AG08395 (cell line): ENCODE measurements around the gene ERFL.

Source experiments
- DNase-seq: peaks from one replicate; pipeline ENCODE4 v3.0.0; 2012; ENCODE audit warnings: mixed read lengths, low spot score

ERFL gene

GRCh38 chr19:41913538-41914423 lies 14.5 kb downstream of the ERFL start:
- DNase-seq, result no peak

GRCh38 chr19:41912899-41913537 lies 15.2 kb downstream of the ERFL start:
- no peak for DNase-seq

GRCh38 chr19:41911889-41912731 lies 16.1 kb downstream of the ERFL start:
- no peak for DNase-seq

- no peak for DNase-seq
Observed at GRCh38 chr19:41910992-41911888, 17.0 kb downstream of the ERFL start.

- DNase-seq, result no peak
Observed at GRCh38 chr19:41910240-41910991, 17.8 kb downstream of the ERFL start.

- no peak for DNase-seq
Observed at GRCh38 chr19:41909706-41910105, 18.5 kb downstream of the ERFL start.

- DNase-seq, result no peak
Observed at GRCh38 chr19:41908724-41909464, 19.4 kb downstream of the ERFL start.

GRCh38 chr19:41907994-41908615 lies 20.1 kb downstream of the ERFL start:
- DNase-seq, result no peak

- DNase-seq, result no peak
Observed at GRCh38 chr19:41906916-41907680, 21.2 kb downstream of the ERFL start.

- no peak for DNase-seq
Observed at GRCh38 chr19:41906271-41906670, 22.0 kb downstream of the ERFL start.

GRCh38 chr19:41905273-41906002 lies 22.8 kb downstream of the ERFL start:
- DNase-seq, result no peak

GRCh38 chr19:41904118-41904870 lies 24.0 kb downstream of the ERFL start:
- DNase-seq, result no peak

- DNase-seq, result no peak
Observed at GRCh38 chr19:41903193-41903953, 24.9 kb downstream of the ERFL start.

GRCh38 chr19:41902594-41902993 lies 25.7 kb downstream of the ERFL start:
- DNase-seq, result no peak

GRCh38 chr19:41901707-41902360 lies 26.4 kb downstream of the ERFL start:
- DNase-seq, result no peak

GRCh38 chr19:41898235-41898634 lies 30.0 kb downstream of the ERFL start:
- no peak for DNase-seq
